Lower lobe of right lung (tissue), 2 donors: ENCODE data around the gene TMEM184A. TPM values are rescaled to one million over a fixed set of nuclear protein-coding genes. Genes with fewer than 3 reads are reported as not detected.
A peak's percentile ranks its signal among the peaks of the same experiment; 100 is the strongest.

Source experiments
- ATAC-seq, 2 donors: fragments of 200-7000 bp; cut with Tn5 transposase; one replicate each; pipeline ENCODE4 v1.9.1; 2020 to 2022; ENCODE audit warnings: mild to moderate bottlenecking in 2 of 2, moderate library complexity in 2 of 2
- DNase-seq: peaks from one replicate; pipeline ENCODE4 v3.0.0-alpha.2; 2020
- H3K27ac ChIP-seq: fragments of 200-600 bp; one replicate; pipeline ENCODE4 v1.8.0; 2022
- H3K27me3 ChIP-seq: fragments of 200-600 bp; one replicate; pipeline ENCODE4 v1.8.0; 2022; ENCODE audit warnings: low read depth
- H3K36me3 ChIP-seq: fragments of 200-600 bp; one replicate; pipeline ENCODE4 v1.8.0; 2022; ENCODE audit warnings: mild to moderate bottlenecking
- H3K4me1 ChIP-seq: fragments of 200-600 bp; one replicate; pipeline ENCODE4 v1.8.0; 2022
- H3K4me3 ChIP-seq: fragments of 200-600 bp; one replicate; pipeline ENCODE4 v1.8.0; 2022; ENCODE audit warnings: mild to moderate bottlenecking
- H3K9me3 ChIP-seq: fragments of 200-600 bp; one replicate; pipeline ENCODE4 v1.8.0; 2022
- CTCF ChIP-seq: fragments of 200-600 bp; IDR thresholded peaks from one replicate; pipeline ENCODE4 v1.8.0; 2022; ENCODE audit warnings: antibody characterized with exemption, mild to moderate bottlenecking
- intact Hi-C: fragments of 100-400 bp; cut with DNase I; formaldehyde crosslinking; loops from one replicate; pipeline ENCODE4 v1.11.0; 2022
- total RNA-seq: library from RNA; stranded (reverse); fragmentation: NEBNext Ultra II Directional; extraction: Animal tissue kit (Norgen Biotek cat#: 25700); gene quantifications from one replicate; pipeline ENCODE4 v1.2.1, GENCODE V29; 2021
- donor health status: DM: no; HTN: yes; CAD: no; lungs with severe emphysema.

The TMEM184A gene
- total RNA-seq, 1 donor from 2014 or later: 4.3 TPM

GRCh38 chr7:1540776-1541271 lies 15.2 kb downstream of the TMEM184A start:
- TF ChIP-seq CTCF: no peak
- intact Hi-C loops: no loop called here
- Histone ChIP-seq H3K36me3 (peaks cover 64% of the 10 kb centered on the region), H3K27me3 (no peaks in the 10 kb centered on the region), H3K4me3 (no peak overlapping the region), H3K4me1 (peaks cover 29% of the 10 kb centered on the region), H3K27ac (no peak overlapping the region), H3K9me3 (no peaks in the 10 kb centered on the region)
- ATAC-seq: no peak
- DNase-seq: peak; percentile 42

GRCh38 chr7:1539882-1540775 lies 15.9 kb downstream of the TMEM184A start:
- Histone ChIP-seq H3K9me3 (no peaks in the 10 kb centered on the region), H3K4me1 (peaks cover 36% of the 10 kb centered on the region), H3K4me3 (no peak overlapping the region), H3K27me3 (no peaks in the 10 kb centered on the region), H3K36me3 (peaks cover 70% of the 10 kb centered on the region), H3K27ac (no peak overlapping the region)
- intact Hi-C loops: no loop called here
- peak; percentile 45 for DNase-seq
- no peak for ATAC-seq
- TF ChIP-seq CTCF: no peak

- no peak for TF ChIP-seq CTCF
- no peaks in the 10 kb centered on the region for H3K27me3 ChIP-seq
- no peak for DNase-seq
- intact Hi-C loops: no loop called here
- H3K9me3 ChIP-seq: no peaks in the 10 kb centered on the region
- peak overlapping the region; percentile 94 for H3K27ac ChIP-seq
- ATAC-seq: no peak
- peaks cover 70% of the 10 kb centered on the region for H3K36me3 ChIP-seq
- H3K4me3 ChIP-seq: peak overlapping the region; percentile 51
- peaks cover 39% of the 10 kb centered on the region for H3K4me1 ChIP-seq
Observed at GRCh38 chr7:1539181-1539881, 16.7 kb downstream of the TMEM184A start.

GRCh38 chr7:1538544-1539180 lies 17.3 kb downstream of the TMEM184A start:
- TF ChIP-seq CTCF: no peak
- H3K9me3 ChIP-seq: no peaks in the 10 kb centered on the region
- peak overlapping the region; percentile 94 for H3K27ac ChIP-seq
- intact Hi-C loops: no loop called here
- peaks cover 46% of the 10 kb centered on the region for H3K4me1 ChIP-seq
- no peaks in the 10 kb centered on the region for H3K27me3 ChIP-seq
- DNase-seq (no peak), ATAC-seq (no peak)
- peak overlapping the region; percentile 51 for H3K4me3 ChIP-seq
- H3K36me3 ChIP-seq: peaks cover 63% of the 10 kb centered on the region
